Lung (tissue), 12 donors: ENCODE measurements around the gene GNA14. TPM values are rescaled to one million over a fixed set of nuclear protein-coding genes. Genes with fewer than 3 reads are reported as not detected.

Experiments used
- ATAC-seq: fragments of 200-7000 bp; cut with Tn5 transposase; one replicate; pipeline ENCODE4 v1.9.1; 2020; ENCODE audit warnings: moderate number of reproducible peaks; ENCODE audit not compliant: insufficient read depth, low FRiP score
- DNase-seq, 3 donors: peaks; one replicate each; pipeline ENCODE4 v3.0.0-alpha.2; 2013 to 2017
- H3K27ac ChIP-seq, 2 donors: one replicate each; pipeline ENCODE4 v1.5.1; 2013; ENCODE audit warnings: mild to moderate bottlenecking in 2 of 2, moderate library complexity in 2 of 2, control low read depth in 1 of 2, inconsistent platforms in 1 of 2, low read depth in 1 of 2, low read length in 1 of 2
- H3K27me3 ChIP-seq, 3 donors: one replicate each; pipeline ENCODE4 v1.5.1; 2013; ENCODE audit warnings: low read length in 2 of 3; ENCODE audit not compliant: control insufficient read depth in 3 of 3, insufficient read depth in 3 of 3
- H3K36me3 ChIP-seq, 4 donors: one replicate each; pipeline ENCODE4 v1.5.1; 2013; ENCODE audit warnings: low read length in 4 of 4, mild to moderate bottlenecking in 1 of 4, moderate library complexity in 1 of 4; ENCODE audit not compliant: control insufficient read depth in 4 of 4, insufficient read depth in 4 of 4
- H3K4me1 ChIP-seq, 5 donors: one replicate each; pipeline ENCODE4 v1.5.1; 2013; ENCODE audit warnings: low read length in 5 of 5, mild to moderate bottlenecking in 2 of 5, moderate library complexity in 1 of 5; ENCODE audit not compliant: control insufficient read depth in 5 of 5, insufficient read depth in 5 of 5
- H3K4me3 ChIP-seq: one replicate; pipeline ENCODE4 v1.5.1; 2013; ENCODE audit warnings: mild to moderate bottlenecking, control low read depth, moderate library complexity
- H3K9ac ChIP-seq, 2 donors: one replicate each; pipeline ENCODE4 v1.5.1; 2013; ENCODE audit warnings: low read length in 2 of 2, control low read depth in 1 of 2; ENCODE audit not compliant: insufficient read depth in 1 of 2
- H3K9me3 ChIP-seq, 4 donors: one replicate each; pipeline ENCODE4 v1.5.1; 2013; ENCODE audit warnings: low read length in 3 of 4, mild to moderate bottlenecking in 1 of 4, moderate library complexity in 1 of 4; ENCODE audit not compliant: control insufficient read depth in 4 of 4, insufficient read depth in 3 of 4
- WGBS, 2 donors: extraction: QIAGEN DNeasy Blood & Tissue Kit; methylation state at CpG; one replicate each; pipeline ENCODE4 v1.1.7; 2013; 5-methylcytosine and 5-hydroxymethylcytosine counted together
- polyA plus RNA-seq, 2 donors: library from polyadenylated mRNA; stranded (reverse); fragments of 200-250 nt; gene quantifications; one replicate each; pipeline ENCODE4 v1.2.1, GENCODE V29; 2013
- total RNA-seq, 2 donors: library from RNA; depleted of rRNA in 1 of 2; stranded (reverse); fragments of >200 nt in 1 of 2; gene quantifications; one replicate each; pipeline ENCODE4 v1.2.1, GENCODE V29; 2014 to 2021
- TF ChIP-seq, protein P1 (sequence below): IDR thresholded peaks from 2 replicates; pipeline ENCODE4 v1.5.1; 2012; ENCODE audit warnings: mild to moderate bottlenecking; ENCODE audit errors: control extremely low read depth, extremely low read depth
- donor health status: control.
- donor health status: control.
- donor health status: Bipolar disorder and iron deficiency.
- donor health status: healthy.
- donor health status: DM: yes; HTN: yes; CAD: no.

Gene GNA14
- total and polyA plus RNA-seq, 4 donors = 4.1 to 15.1 (median 11.3) TPM

DNA sequence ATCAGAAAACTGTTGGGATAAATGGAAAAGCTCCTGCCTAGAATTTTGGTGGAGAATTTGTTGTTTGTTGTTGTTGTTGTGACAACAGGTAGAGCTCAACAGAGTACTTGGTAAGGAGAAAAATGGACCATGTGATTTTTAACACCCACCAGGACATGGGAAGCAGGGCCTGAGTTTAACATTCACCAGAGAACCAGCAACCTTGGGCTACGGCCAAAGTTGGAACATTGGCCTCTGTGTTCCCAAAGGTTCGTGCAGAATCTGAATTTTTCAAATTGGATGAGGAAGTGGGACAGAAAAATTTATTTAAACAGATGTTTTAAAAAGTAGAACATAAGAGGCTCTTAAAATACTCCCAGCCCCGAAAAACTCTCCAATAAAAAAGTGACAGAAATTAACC is 127.0 kb downstream of the GNA14 start:
- peak in 2 of 3 donors; percentile 46 to 58 for DNase-seq
- Histone ChIP-seq H3K4me1 (peaks cover 0 to 5% (median 0%) of the 10 kb centered on the region in 5 donors), H3K9ac (no peak overlapping the region), H3K4me3 (no peak overlapping the region), H3K27me3 (no peaks in the 10 kb centered on the region), H3K36me3 (no peaks in the 10 kb centered on the region), H3K27ac (no peak overlapping the region), H3K9me3 (no peaks in the 10 kb centered on the region)
- TF ChIP-seq, protein P1, sequence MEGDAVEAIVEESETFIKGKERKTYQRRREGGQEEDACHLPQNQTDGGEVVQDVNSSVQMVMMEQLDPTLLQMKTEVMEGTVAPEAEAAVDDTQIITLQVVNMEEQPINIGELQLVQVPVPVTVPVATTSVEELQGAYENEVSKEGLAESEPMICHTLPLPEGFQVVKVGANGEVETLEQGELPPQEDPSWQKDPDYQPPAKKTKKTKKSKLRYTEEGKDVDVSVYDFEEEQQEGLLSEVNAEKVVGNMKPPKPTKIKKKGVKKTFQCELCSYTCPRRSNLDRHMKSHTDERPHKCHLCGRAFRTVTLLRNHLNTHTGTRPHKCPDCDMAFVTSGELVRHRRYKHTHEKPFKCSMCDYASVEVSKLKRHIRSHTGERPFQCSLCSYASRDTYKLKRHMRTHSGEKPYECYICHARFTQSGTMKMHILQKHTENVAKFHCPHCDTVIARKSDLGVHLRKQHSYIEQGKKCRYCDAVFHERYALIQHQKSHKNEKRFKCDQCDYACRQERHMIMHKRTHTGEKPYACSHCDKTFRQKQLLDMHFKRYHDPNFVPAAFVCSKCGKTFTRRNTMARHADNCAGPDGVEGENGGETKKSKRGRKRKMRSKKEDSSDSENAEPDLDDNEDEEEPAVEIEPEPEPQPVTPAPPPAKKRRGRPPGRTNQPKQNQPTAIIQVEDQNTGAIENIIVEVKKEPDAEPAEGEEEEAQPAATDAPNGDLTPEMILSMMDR = no peak
- ATAC-seq = no peak
- WGBS, 2 donors = 67 to 86% methylated on average over 3 of the region's 3 CpGs

DNA sequence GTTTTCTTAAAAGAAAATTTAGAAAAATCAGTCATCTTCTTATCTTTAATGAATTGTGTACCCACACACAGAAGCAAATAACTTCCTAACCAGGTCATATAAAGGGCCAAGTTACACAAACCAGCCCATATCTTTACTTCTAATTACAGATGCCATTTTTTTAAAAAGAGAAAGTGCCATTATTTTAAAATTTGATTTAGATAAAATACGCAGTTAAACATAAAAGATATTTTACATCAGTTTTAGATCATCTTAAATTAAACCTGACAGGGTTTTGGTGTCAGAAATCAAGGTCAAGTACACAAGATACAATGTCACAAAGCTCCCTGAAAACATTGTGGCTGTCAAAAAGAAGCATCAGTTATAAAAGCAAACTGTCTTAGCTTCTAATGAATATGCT is 129.4 kb downstream of the GNA14 start:
- Histone ChIP-seq H3K27ac (no peak overlapping the region), H3K4me3 (no peak overlapping the region), H3K9ac (no peak overlapping the region), H3K4me1 (peaks cover 0 to 10% (median 3%) of the 10 kb centered on the region in 5 donors), H3K9me3 (no peaks in the 10 kb centered on the region), H3K27me3 (no peaks in the 10 kb centered on the region), H3K36me3 (no peaks in the 10 kb centered on the region)
- ATAC-seq (no peak), DNase-seq (no peak)
- TF ChIP-seq, protein P1 = no peak
- WGBS, 2 donors = 90 to 92% methylated on average over 1 of the region's 1 CpG

DNA sequence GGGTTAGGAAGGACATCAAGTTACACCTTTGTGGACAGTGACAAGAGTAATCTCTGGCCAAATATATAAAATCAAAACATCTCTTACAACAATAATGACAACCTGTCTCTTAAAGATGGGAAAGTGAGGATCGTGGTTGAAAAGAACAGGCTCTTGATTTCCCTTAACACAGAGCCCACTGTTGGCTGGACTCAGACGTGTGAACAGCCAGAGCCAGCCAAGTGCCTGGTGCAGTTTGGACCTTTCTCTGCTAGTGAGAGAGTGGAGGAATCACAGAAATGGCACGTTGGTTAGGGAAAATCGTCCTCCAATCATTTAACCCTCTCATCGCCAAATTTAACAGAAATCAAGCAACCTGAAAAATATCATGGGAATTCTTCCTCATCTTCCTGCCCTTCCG is 131.3 kb downstream of the GNA14 start:
- Histone ChIP-seq H3K4me3 (no peak overlapping the region), H3K4me1 (peaks cover 0 to 29% (median 9%) of the 10 kb centered on the region in 5 donors), H3K36me3 (no peaks in the 10 kb centered on the region), H3K9ac (no peak overlapping the region), H3K27me3 (no peaks in the 10 kb centered on the region), H3K9me3 (no peaks in the 10 kb centered on the region), H3K27ac (no peak overlapping the region)
- ATAC-seq = no peak
- TF ChIP-seq, protein P1 = no peak
- WGBS, 2 donors = 65 to 71% methylated on average over 6 of the region's 6 CpGs
- no peak for DNase-seq
